Parathyroid adenoma (tissue), 2 donors: ENCODE data around the gene ARHGAP22.

Source experiments
- H2AFZ ChIP-seq: fragments of 300-600 bp; sonication (generic); one replicate; pipeline ENCODE4 v1.7.0; 2017; ENCODE audit warnings: antibody characterized with exemption, mild to moderate bottlenecking
- H3K27ac ChIP-seq: fragments of 300-600 bp; sonication (generic); one replicate; pipeline ENCODE4 v1.7.0; 2017
- H3K27me3 ChIP-seq: fragments of 300-600 bp; sonication (generic); one replicate; pipeline ENCODE4 v1.7.0; 2017; ENCODE audit warnings: low read length; ENCODE audit not compliant: control insufficient read depth, insufficient read depth
- H3K36me3 ChIP-seq: fragments of 300-600 bp; sonication (generic); one replicate; pipeline ENCODE4 v1.7.0; 2017; ENCODE audit warnings: low read length; ENCODE audit not compliant: control insufficient read depth, insufficient read depth
- H3K4me1 ChIP-seq: fragments of 300-600 bp; sonication (generic); one replicate; pipeline ENCODE4 v1.7.0; 2017; ENCODE audit warnings: control low read depth
- H3K4me2 ChIP-seq: fragments of 300-600 bp; sonication (generic); one replicate; pipeline ENCODE4 v1.7.0; 2017; ENCODE audit warnings: low read length
- H3K4me3 ChIP-seq: fragments of 300-600 bp; sonication (generic); one replicate; pipeline ENCODE4 v1.7.0; 2017; ENCODE audit warnings: low read depth, low read length
- H3K79me2 ChIP-seq: fragments of 300-600 bp; sonication (generic); one replicate; pipeline ENCODE4 v1.7.0; 2017; ENCODE audit warnings: control low read depth
- H3K9ac ChIP-seq: fragments of 300-600 bp; sonication (generic); one replicate; pipeline ENCODE4 v1.7.0; 2017; ENCODE audit warnings: mild to moderate bottlenecking
- H3K9me3 ChIP-seq: fragments of 300-600 bp; sonication (generic); one replicate; pipeline ENCODE4 v1.7.0; 2017; ENCODE audit warnings: low read length; ENCODE audit not compliant: control insufficient read depth
- TF ChIP-seq, protein P1 (sequence below): fragments of 300-600 bp; sonication (generic); IDR thresholded peaks from one replicate; pipeline ENCODE4 v1.7.0; 2017; ENCODE audit warnings: antibody characterized with exemption, mild to moderate bottlenecking
- donor health status: primary hyperparathyroidism.

ARHGAP22 gene

DNA sequence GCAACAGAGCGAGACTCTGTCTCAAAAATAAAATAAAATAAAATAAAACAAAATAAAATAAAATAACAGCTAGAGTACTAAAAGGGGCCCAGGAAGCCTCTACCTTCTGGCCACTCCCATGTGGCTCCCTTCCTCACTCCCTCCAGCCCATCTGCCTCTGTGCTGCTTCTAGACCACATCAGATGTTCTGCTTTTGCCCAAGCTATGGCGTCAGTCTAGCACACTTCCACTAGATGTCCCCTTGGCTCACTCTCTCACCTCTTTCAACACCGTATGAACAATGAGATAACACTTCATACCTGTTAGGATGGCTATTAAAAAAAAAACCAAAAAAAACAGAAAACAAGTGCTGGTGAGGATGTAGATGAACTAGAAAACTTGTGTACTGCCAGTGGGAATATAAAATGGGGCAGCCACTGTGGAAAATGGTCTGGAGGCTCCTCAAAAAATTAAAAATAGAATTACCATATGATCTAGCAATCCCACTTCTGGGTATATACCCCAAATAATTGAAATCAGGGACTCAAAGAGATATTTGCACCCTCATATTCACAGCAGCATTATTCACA lies 132.3 kb downstream of the ARHGAP22 start:
- Histone ChIP-seq H3K27me3 (no peaks in the 10 kb centered on the region), H3K36me3 (no peaks in the 10 kb centered on the region), H3K79me2 (peaks cover 2% of the 10 kb centered on the region), H3K4me3 (no peak overlapping the region), H3K9ac (no peak overlapping the region), H3K4me2 (no peak overlapping the region), H3K27ac (no peak overlapping the region), H3K4me1 (peaks cover 31% of the 10 kb centered on the region), H2AFZ (no peak overlapping the region), H3K9me3 (no peaks in the 10 kb centered on the region)
- TF ChIP-seq, protein P1, sequence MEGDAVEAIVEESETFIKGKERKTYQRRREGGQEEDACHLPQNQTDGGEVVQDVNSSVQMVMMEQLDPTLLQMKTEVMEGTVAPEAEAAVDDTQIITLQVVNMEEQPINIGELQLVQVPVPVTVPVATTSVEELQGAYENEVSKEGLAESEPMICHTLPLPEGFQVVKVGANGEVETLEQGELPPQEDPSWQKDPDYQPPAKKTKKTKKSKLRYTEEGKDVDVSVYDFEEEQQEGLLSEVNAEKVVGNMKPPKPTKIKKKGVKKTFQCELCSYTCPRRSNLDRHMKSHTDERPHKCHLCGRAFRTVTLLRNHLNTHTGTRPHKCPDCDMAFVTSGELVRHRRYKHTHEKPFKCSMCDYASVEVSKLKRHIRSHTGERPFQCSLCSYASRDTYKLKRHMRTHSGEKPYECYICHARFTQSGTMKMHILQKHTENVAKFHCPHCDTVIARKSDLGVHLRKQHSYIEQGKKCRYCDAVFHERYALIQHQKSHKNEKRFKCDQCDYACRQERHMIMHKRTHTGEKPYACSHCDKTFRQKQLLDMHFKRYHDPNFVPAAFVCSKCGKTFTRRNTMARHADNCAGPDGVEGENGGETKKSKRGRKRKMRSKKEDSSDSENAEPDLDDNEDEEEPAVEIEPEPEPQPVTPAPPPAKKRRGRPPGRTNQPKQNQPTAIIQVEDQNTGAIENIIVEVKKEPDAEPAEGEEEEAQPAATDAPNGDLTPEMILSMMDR = no peak

DNA sequence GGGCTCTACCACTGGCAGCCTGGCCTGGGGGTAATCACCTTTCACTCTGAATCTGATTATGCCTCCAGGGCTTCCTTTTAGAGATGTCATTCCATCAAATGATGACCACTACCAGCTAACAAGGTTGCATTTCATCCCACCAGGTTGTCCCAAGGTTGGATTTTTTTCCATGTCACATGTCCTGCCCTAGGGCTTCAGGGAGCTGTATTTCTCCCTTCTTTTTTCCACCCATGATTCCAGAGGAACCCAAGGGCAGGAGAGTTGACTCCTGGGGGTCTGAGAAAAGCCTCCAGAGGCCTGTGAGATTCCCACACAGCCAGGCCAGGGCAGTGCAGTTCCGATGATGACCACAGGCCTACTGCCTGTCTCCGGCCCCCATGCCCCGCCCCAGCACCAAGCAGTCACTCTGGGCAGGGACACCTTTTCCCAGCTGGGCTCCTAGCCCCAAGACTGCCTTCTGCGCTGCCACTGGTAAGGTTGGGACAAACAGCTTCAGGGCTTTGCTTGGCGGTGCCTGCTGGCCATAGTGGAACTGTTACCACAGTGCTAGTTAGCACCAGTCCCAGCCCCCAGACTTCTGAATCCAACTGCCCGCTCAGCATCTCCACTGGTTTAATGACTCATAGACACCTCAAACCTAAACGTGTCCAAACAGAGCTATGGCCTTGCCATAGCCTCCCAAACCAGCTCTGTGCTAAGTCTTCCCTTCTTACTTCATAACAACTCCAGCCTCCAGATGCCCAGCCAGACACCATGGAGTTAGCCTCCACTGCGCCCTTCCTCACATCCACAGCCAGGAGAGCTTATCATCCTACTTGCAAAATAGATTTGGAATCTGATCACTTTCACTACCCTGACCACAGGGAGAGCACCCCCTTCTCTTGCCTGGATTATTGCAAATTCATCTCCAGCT lies 133.7 kb downstream of the ARHGAP22 start:
- no peak overlapping the region for H3K9ac ChIP-seq
- no peaks in the 10 kb centered on the region for H3K9me3 ChIP-seq
- no peaks in the 10 kb centered on the region for H3K27me3 ChIP-seq
- no peaks in the 10 kb centered on the region for H3K36me3 ChIP-seq
- H3K4me1 ChIP-seq = peaks cover 40% of the 10 kb centered on the region
- H2AFZ ChIP-seq = peak overlapping the region; percentile 65
- TF ChIP-seq, protein P1 = no peak
- peaks cover 2% of the 10 kb centered on the region for H3K79me2 ChIP-seq
- no peak overlapping the region for H3K4me3 ChIP-seq
- no peak overlapping the region for H3K4me2 ChIP-seq
- H3K27ac ChIP-seq = no peak overlapping the region

DNA sequence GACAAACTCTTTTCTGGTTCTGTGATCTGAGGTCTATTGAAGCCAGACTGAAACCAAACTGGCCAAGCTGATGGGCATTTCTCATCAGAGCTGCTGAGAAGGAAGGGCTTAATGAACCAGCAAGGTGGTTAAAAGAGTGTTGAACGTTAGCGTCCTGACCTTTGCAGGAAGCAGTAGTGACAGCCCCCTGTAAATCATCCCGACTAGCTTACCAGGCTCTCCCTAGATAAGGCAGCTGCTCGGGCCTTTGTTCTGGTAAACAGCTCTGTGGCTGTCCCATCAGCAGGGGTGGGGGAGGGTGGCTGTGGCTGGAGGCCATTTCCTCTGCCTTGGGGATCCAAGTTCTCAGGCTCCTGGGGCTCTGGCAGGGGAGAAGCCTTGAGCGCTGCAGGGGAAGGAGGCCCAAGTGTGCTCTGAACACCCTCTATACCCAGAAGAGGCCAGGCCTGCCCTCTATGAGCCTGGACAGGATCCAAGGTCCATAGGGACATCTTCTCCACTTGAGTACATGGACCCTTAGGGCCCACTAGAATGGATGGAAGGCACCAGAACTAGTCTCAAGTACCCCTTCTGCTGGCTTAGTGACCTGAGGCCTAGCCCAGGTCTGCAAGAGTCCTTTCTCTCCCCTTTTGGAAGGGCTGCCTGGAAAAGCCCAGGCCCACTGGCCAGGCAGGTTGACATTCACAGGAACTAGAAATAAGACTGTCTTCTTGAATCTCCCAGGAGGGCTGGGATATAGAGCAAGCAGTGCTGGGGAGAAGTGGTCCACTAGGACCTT lies 134.6 kb downstream of the ARHGAP22 start:
- no peaks in the 10 kb centered on the region for H3K9me3 ChIP-seq
- H3K4me1 ChIP-seq = peaks cover 48% of the 10 kb centered on the region
- no peak overlapping the region for H3K27ac ChIP-seq
- H3K79me2 ChIP-seq = peaks cover 2% of the 10 kb centered on the region
- H3K27me3 ChIP-seq = no peaks in the 10 kb centered on the region
- H3K4me3 ChIP-seq = no peak overlapping the region
- TF ChIP-seq, protein P1 = no peak
- no peaks in the 10 kb centered on the region for H3K36me3 ChIP-seq
- no peak overlapping the region for H3K9ac ChIP-seq
- no peak overlapping the region for H3K4me2 ChIP-seq
- H2AFZ ChIP-seq = peak overlapping the region; percentile 65

DNA sequence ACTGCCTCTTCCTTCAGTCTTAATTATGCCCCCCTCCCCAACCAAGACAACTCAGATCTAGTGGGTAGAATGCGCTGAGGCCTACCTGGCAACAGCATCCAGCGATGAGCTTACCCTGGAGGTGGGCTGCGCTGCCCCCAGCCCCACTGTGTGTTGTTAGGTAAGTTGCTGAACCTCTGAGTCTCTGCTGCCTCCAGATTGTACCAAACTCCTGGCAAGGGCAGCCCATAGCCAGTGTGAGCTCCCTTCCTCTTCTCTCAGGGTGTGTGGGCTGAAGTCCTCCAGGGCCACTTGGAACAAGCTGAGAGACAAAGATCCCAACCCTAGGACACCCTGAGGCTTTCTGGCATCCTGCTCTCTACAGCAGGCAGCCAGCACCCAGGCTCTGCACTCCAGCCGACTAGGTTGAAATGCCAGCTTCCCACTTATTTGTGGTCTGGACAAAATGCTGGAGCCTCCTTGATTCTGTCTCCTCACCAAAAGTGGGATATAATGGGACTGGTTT lies 135.3 kb downstream of the ARHGAP22 start:
- no peaks in the 10 kb centered on the region for H3K27me3 ChIP-seq
- H3K9me3 ChIP-seq = no peaks in the 10 kb centered on the region
- no peak overlapping the region for H3K9ac ChIP-seq
- H3K4me3 ChIP-seq = no peak overlapping the region
- peaks cover 56% of the 10 kb centered on the region for H3K4me1 ChIP-seq
- H3K27ac ChIP-seq = no peak overlapping the region
- peak overlapping the region; percentile 65 for H2AFZ ChIP-seq
- no peaks in the 10 kb centered on the region for H3K36me3 ChIP-seq
- TF ChIP-seq, protein P1 = no peak
- H3K4me2 ChIP-seq = no peak overlapping the region
- H3K79me2 ChIP-seq = peaks cover 2% of the 10 kb centered on the region
